ENCODE data around the gene FCN1. TPM values are rescaled to one million over a fixed set of nuclear protein-coding genes. Genes with fewer than 3 reads are reported as not detected.
"Not testable (repeated sequence)": the region's sequence is repeated elsewhere in the genome, so short reads cannot be mapped to it uniquely, and the experiment has no call there.

Gene FCN1
- polyA plus RNA-seq, 4 donors = 2.7 to 5.4 (median 3.0) TPM

- no peak for DNase-seq (ENCODE audit: low read depth in 4 of 4, low spot score in 3 of 4)
Observed at GRCh38 chr9:134860510-134860909, 57.2 kb downstream of the FCN1 start.

DNA sequence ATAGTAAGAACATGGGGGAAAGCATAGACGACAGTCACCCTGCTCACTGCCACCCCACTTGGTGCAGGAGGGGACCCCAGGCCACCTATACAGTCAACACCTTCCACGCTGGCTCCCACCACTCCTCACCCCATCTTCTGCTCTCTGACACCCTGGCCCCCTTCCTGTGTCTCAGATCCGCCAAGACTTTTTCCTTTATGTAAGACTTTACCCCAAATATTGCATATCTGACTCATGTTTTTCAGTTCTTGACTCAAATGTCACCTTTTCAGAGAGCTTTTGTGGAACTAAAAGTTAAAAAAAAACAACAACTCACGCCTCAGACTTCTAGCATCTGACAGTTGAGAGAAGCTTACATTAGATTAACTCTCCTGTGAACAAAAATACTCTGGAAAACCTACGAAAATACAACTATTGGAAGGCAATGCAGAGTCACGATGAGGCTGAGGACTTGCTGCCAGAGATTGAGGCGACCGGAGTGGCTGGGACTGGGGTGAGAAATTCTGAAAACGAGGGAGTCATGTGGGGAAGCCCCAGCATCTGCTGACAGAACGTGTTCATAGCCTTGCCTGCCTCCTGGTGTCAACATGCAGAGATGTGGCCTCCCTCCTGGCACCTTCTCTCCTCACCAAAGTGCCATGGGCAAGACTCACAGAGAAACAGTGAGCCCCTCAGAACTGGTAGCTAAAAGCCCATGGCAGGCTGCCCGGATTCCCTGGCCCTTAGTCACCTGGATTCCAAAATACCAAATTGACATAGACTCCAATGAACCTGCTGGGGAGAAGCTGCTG lies 59.5 kb downstream of the FCN1 start:
- DNase-seq (ENCODE audit: low read depth in 4 of 4, low spot score in 3 of 4) = no peak

DNA sequence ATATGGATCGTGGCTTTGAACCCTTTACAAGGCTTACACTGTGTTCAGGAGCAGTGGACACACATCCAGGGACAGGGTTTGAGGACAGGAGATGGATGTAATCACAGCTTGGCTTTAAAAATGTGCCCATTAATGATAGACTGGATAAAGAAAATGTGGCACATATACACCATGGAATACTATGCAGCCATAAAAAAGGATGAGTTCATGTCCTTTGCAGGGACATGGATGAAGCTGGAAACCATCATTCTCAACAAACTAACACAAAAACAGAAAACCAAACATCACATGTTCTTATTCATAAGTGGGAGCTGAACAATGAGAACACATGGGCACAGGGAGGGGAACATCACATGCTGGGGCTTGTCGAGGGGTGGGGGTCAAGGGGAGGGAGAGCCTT lies 60.3 kb downstream of the FCN1 start:
- not testable (repeated sequence) for DNase-seq (ENCODE audit: low read depth in 4 of 4, low spot score in 3 of 4)

GRCh38 chr9:134855900-134856377 lies 61.8 kb downstream of the FCN1 start:
- DNase-seq (ENCODE audit: low read depth in 4 of 4, low spot score in 3 of 4) = no peak

Other genes starting within 250 kb of the FCN1 start
- gene FCN2, start 37.1 kb downstream of the FCN1 start, polyA plus RNA-seq (ENCODE audit: insufficient read length in 4 of 4) = under 1 TPM in 3 of 4 donors, not detected in 1; 0.27 to 0.33 (median 0.31) TPM
- 10 to 100 TPM in 1 of 4 donors, 1 to 10 TPM in 3; 3.6 to 15.5 (median 4.3) TPM for gene OLFM1, start 169.8 kb upstream of the FCN1 start, polyA plus RNA-seq (ENCODE audit: insufficient read length in 4 of 4)

Measured in left renal pelvis (tissue), 4 donors.